CD4-positive, alpha-beta T cell (primary cell): ENCODE measurements around the gene CNTN2. TPM values are rescaled to one million over a fixed set of nuclear protein-coding genes. Genes with fewer than 3 reads are reported as not detected.

ENCODE experiments used
- ATAC-seq: fragments of 200-7000 bp; cut with Tn5 transposase; one replicate; pipeline ENCODE4 v1.10.0; 2022; ENCODE audit warnings: mild to moderate bottlenecking; ENCODE audit not compliant: poor library complexity
- CTCF ChIA-PET: fragments of 350-600 bp; sonication (Branson Sonifier 250); formaldehyde crosslinking; loops from one replicate; lab custom pipeline; 2021; ENCODE audit warnings: antibody characterized with exemption, inconsistent platforms; lab: Charles Lee
- POLR2A ChIA-PET: fragments of 350-600 bp; sonication (Branson Sonifier 250); formaldehyde crosslinking; loops from one replicate; lab custom pipeline; 2021; ENCODE audit warnings: antibody characterized with exemption, inconsistent platforms; lab: Charles Lee
- DNase-seq, 14 experiments: peaks; one replicate each; pipeline ENCODE4 v3.0.0-alpha.2; 2013 to 2020; ENCODE audit warnings: mixed read lengths in 2 of 14
- H3K27ac ChIP-seq, 2 donors: one replicate each; pipeline versions ENCODE4 v1.5.1 to v1.7.0; 2013; ENCODE audit warnings: low read length in 2 of 2, low read depth in 1 of 2, mild to moderate bottlenecking in 1 of 2
- H3K27me3 ChIP-seq, 2 experiments: 1 replicate in 1 of 2; 2 replicates in 1 of 2; pipeline versions ENCODE4 v1.6.1 to v1.7.0; 2013; ENCODE audit warnings: low read length in 2 of 2, control low read depth in 1 of 2, mild to moderate bottlenecking in 1 of 2, moderate library complexity in 1 of 2; ENCODE audit not compliant: insufficient read depth in 2 of 2, control insufficient read depth in 1 of 2
- H3K36me3 ChIP-seq: one replicate; pipeline ENCODE4 v1.6.1; 2013; ENCODE audit warnings: low read length, control low read depth; ENCODE audit not compliant: insufficient read depth
- H3K4me1 ChIP-seq: one replicate; pipeline ENCODE4 v1.6.1; 2013; ENCODE audit warnings: low read length, control low read depth; ENCODE audit not compliant: insufficient read depth
- H3K4me3 ChIP-seq: one replicate; pipeline ENCODE4 v1.5.1; 2013; ENCODE audit warnings: mild to moderate bottlenecking, low read length, moderate library complexity
- H3K9me3 ChIP-seq, 2 experiments: 1 replicate in 1 of 2; 2 replicates in 1 of 2; pipeline versions ENCODE4 v1.6.1 to v1.7.0; 2013; ENCODE audit warnings: low read length in 2 of 2, mild to moderate bottlenecking in 2 of 2, control low read depth in 1 of 2, moderate library complexity in 1 of 2; ENCODE audit not compliant: control insufficient read depth in 1 of 2, insufficient read depth in 1 of 2
- H3K27ac Mint-ChIP-seq: one replicate; pipeline ENCODE4 v1.8.0; 2020; ENCODE audit warnings: mixed read lengths
- H3K27me3 Mint-ChIP-seq: one replicate; pipeline ENCODE4 v1.8.0; 2021; ENCODE audit warnings: mixed read lengths
- H3K36me3 Mint-ChIP-seq: one replicate; pipeline ENCODE4 v1.8.0; 2021; ENCODE audit warnings: low read depth, mixed read lengths
- H3K4me1 Mint-ChIP-seq: one replicate; pipeline ENCODE4 v1.8.0; 2021; ENCODE audit warnings: low read depth, mixed read lengths
- H3K4me3 Mint-ChIP-seq: one replicate; pipeline ENCODE4 v1.8.0; 2020; ENCODE audit warnings: mild to moderate bottlenecking, mixed read lengths
- H3K9me3 Mint-ChIP-seq: one replicate; pipeline ENCODE4 v1.8.0; 2020; ENCODE audit warnings: mixed read lengths
- intact Hi-C, 2 experiments: fragments of 100-400 bp; cut with DNase I in 1 of 2; cut with micrococcal nuclease in 1 of 2; formaldehyde crosslinking; loops; one replicate each; pipeline versions ENCODE4 v1.15.1 to v1.9.0; 2023 to 2025; cut with DNase I, micrococcal nuclease
- total RNA-seq, 174 experiments: library from RNA in 2 of 174; stranded (reverse) in 2 of 174; gene quantifications; one replicate each; pipeline ENCODE4 v1.2.3 and lab custom pipeline; 2021 to 2026
- TF ChIP-seq, protein P1 (sequence below): fragments of 200-600 bp; IDR thresholded peaks from one replicate; pipeline ENCODE4 v1.8.0; 2022; ENCODE audit warnings: antibody characterized with exemption, mild to moderate bottlenecking

CNTN2 gene
- total RNA-seq, 2 experiments from 2014 or later, result not detected

DNA sequence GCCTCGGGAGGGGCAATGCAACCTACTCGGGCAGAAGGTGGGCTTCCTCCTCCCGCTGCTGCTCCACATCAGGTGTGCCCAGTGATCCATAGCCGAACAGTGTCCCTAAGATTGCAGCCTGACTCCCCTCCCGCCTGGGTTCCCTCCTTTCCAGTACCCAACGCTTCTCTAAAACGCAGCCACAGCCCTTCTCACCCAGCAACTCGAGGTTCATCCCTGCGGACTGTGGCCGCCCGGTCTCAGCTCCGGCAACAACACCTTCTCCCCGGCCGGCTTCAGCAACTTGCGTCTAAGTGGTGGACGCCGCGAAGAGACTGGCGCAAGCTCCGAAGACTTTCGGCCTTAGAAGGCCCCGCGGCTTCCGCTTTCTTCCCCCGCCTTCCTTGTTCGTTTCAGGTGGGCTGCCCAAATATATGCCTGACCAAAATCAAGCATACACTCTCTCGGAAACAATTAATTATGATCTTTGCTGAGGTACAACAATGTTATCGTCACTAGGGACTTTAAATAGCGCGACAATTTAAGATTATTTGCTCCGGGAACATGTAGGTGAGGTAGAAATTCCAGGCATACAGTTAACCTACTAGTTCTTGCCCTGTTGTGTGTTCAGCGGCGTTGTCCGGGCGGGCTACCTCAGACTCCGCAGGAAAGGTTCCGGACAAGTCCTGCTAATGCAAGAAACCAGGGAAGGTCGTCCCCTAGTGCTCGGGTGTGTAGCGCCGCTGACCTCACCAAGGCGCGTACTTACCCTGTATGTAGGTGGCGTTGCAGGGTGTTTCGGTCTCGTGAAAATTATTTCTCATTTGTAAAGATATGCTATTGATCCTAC, 78.9 kb downstream of the CNTN2 start, which contains the start of gene RBBP5:
RBBP5 (minus strand) TSS at position 319 of the 829 bp plus-strand sequence; CDS start at position 214, 105 bp downstream.
- ChIA-PET CTCF (interaction anchor here (0.9 to 2.8 kb wide), 6 partner anchors 20 to 134 kb away, joined by 3 to 19 read pairs (median 5); partner anchors contain the start of gene TMCC2), POLR2A (interaction anchor here (0.6 to 2.4 kb wide), 11 partner anchors 10 to 615 kb away, joined by 3 to 9 read pairs (median 4); partner anchors contain the start of gene ELK4)
- H3K4me1 Mint-ChIP-seq, result peaks cover 46% of the 10 kb centered on the region
- intact Hi-C loops, result loop anchor here (1.0 to 10.0 kb wide), 10 partner anchors 19 to 1490 kb away; partner anchors contain the start of genes DSTYK (in 2 of the 2), EIF2D (in 1 of the 2), ELK4 (in 1 of the 2) and PPP1R15B (in 1 of the 2)
- peaks cover 35% of the 10 kb centered on the region for H3K36me3 Mint-ChIP-seq
- Histone ChIP-seq H3K4me1 (peaks cover 32% of the 10 kb centered on the region), H3K27ac (peak within 1 kb of the TSS; percentile 90 to 94), H3K27me3 (no peaks in the 10 kb centered on the region), H3K4me3 (peak within 1 kb of the TSS; percentile 79), H3K9me3 (no peaks in the 10 kb centered on the region), H3K36me3 (peaks cover 9% of the 10 kb centered on the region)
- no peaks in the 10 kb centered on the region for H3K27me3 Mint-ChIP-seq
- ATAC-seq, result peak; percentile 91
- peak; percentile 93 to 99 (median 95) for DNase-seq
- peak within 1 kb of the TSS; percentile 94 for H3K4me3 Mint-ChIP-seq
- H3K9me3 Mint-ChIP-seq, result no peaks in the 10 kb centered on the region
- TF ChIP-seq, protein P1, sequence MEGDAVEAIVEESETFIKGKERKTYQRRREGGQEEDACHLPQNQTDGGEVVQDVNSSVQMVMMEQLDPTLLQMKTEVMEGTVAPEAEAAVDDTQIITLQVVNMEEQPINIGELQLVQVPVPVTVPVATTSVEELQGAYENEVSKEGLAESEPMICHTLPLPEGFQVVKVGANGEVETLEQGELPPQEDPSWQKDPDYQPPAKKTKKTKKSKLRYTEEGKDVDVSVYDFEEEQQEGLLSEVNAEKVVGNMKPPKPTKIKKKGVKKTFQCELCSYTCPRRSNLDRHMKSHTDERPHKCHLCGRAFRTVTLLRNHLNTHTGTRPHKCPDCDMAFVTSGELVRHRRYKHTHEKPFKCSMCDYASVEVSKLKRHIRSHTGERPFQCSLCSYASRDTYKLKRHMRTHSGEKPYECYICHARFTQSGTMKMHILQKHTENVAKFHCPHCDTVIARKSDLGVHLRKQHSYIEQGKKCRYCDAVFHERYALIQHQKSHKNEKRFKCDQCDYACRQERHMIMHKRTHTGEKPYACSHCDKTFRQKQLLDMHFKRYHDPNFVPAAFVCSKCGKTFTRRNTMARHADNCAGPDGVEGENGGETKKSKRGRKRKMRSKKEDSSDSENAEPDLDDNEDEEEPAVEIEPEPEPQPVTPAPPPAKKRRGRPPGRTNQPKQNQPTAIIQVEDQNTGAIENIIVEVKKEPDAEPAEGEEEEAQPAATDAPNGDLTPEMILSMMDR, result peak; percentile 57
- peak within 1 kb of the TSS; percentile 98 for H3K27ac Mint-ChIP-seq

DNA sequence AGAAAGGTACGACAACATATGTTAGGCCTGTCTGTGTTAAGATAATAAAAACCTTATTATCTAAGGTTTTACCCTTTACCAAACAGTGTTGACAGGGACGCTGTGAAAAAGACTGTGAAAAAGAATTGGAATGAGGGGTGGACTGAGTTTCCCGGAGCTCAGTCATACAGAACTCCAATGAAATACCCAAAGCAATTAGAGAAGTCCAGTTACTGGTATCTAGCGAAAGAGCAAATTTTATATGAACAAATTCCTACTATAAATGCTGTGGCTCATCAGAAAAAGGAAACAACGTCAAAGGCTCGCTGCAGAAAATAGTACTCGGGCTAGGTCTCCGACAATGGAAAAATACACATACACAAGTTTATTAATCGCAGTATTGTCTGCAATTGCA, 79.5 kb downstream of the CNTN2 start:
- intact Hi-C loops, result loop anchor here (1.0 to 10.0 kb wide), 10 partner anchors 19 to 1490 kb away; partner anchors contain the start of genes DSTYK (in 2 of the 2), EIF2D (in 1 of the 2), ELK4 (in 1 of the 2) and PPP1R15B (in 1 of the 2)
- Histone ChIP-seq H3K4me3 (peak overlapping the region; percentile 79), H3K27me3 (no peaks in the 10 kb centered on the region), H3K27ac (peak overlapping the region; percentile 90 to 94), H3K4me1 (peaks cover 32% of the 10 kb centered on the region), H3K36me3 (peaks cover 5% of the 10 kb centered on the region), H3K9me3 (no peaks in the 10 kb centered on the region)
- Mint-ChIP-seq H3K4me1 (peaks cover 45% of the 10 kb centered on the region), H3K36me3 (peaks cover 34% of the 10 kb centered on the region), H3K27me3 (no peaks in the 10 kb centered on the region), H3K4me3 (peak overlapping the region; percentile 94), H3K9me3 (no peaks in the 10 kb centered on the region), H3K27ac (peak overlapping the region; percentile 98)
- POLR2A ChIA-PET, result interaction anchor here (1.3 to 2.4 kb wide), 4 partner anchors 13 to 198 kb away, joined by 3 to 9 read pairs (median 6); no protein-coding TSS in a partner anchor
- TF ChIP-seq, protein P1, result no peak
- CTCF ChIA-PET, result interaction anchor here (0.9 to 2.4 kb wide), 4 partner anchors 19 to 134 kb away, joined by 3 to 19 read pairs (median 6); partner anchors contain the start of gene TMCC2
- DNase-seq, result no peak
- ATAC-seq, result no peak

DNA sequence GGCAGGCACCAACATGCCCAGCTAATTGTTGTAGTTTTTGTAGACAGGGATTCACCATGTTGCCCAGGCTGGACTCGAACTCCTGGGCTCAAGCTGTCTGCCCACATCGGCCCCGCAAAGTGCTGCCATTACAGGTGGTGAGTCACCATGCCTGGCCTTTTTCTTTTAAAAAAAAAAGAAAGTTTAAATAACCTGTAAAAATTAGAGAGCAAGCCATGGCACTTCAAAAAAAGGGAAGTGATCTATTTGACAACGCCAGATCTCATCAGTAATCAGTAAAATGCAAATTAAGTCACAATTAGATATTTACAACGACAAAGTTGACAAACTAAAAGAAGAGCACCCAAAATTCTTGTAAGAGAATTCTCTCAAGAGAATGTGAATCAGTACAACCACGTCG, 81.7 kb downstream of the CNTN2 start:
- H3K4me1 Mint-ChIP-seq, result peaks cover 33% of the 10 kb centered on the region
- H3K4me1 ChIP-seq, result peaks cover 26% of the 10 kb centered on the region
- H3K4me3 Mint-ChIP-seq, result peak overlapping the region; percentile 70
- no peaks in the 10 kb centered on the region for H3K36me3 ChIP-seq
- no peaks in the 10 kb centered on the region for H3K9me3 ChIP-seq
- H3K27me3 Mint-ChIP-seq, result no peaks in the 10 kb centered on the region
- intact Hi-C loops, result loop anchor here (2.0 to 10.0 kb wide), 7 partner anchors 20 to 1488 kb away; partner anchors contain the start of genes EIF2D (in 1 of the 2), ELK4 (in 1 of the 2), PPP1R15B (in 1 of the 2) and RAB29 (in 1 of the 2)
- TF ChIP-seq, protein P1, result no peak
- no peaks in the 10 kb centered on the region for H3K27me3 ChIP-seq
- peaks cover 23% of the 10 kb centered on the region for H3K36me3 Mint-ChIP-seq
- H3K9me3 Mint-ChIP-seq, result no peaks in the 10 kb centered on the region
- no peak overlapping the region for H3K27ac ChIP-seq
- H3K27ac Mint-ChIP-seq, result no peak overlapping the region
- no peak overlapping the region for H3K4me3 ChIP-seq
- POLR2A ChIA-PET, result no interaction called here
- no peak for DNase-seq
- CTCF ChIA-PET, result no interaction called here
- ATAC-seq, result no peak
